NCI-H2107 (cell line): ENCODE measurements around the gene QSOX1.
"Not testable (repeated sequence)": the region's sequence is repeated elsewhere in the genome, so short reads cannot be mapped to it uniquely, and the experiment has no call there.

Experiments used
- DNase-seq: peaks from one replicate; lab custom pipeline; 2025; lab: John Stamatoyannopoulos, UW

The QSOX1 gene

DNA sequence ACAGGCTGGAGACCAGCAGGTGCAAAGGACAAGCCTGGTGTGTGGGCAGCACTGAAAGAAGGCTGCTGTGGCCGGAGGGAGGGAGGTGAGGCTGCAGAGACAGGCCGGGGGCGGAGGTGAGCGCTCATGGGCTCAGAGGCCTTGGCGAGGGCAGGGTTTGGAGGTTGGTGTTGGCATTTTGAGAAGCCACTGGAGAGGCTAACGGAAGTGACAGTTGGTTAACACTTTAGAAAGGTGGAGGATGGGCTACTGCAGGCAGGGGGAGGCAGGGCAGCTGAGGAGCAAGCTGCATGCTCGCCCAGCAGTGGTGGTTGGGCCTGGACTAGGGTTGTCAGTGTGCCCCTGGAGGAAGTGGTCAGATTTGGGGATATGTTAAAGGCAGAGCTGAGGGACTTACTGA, 37.5 kb downstream of the QSOX1 start:
- DNase-seq: no peak

DNA sequence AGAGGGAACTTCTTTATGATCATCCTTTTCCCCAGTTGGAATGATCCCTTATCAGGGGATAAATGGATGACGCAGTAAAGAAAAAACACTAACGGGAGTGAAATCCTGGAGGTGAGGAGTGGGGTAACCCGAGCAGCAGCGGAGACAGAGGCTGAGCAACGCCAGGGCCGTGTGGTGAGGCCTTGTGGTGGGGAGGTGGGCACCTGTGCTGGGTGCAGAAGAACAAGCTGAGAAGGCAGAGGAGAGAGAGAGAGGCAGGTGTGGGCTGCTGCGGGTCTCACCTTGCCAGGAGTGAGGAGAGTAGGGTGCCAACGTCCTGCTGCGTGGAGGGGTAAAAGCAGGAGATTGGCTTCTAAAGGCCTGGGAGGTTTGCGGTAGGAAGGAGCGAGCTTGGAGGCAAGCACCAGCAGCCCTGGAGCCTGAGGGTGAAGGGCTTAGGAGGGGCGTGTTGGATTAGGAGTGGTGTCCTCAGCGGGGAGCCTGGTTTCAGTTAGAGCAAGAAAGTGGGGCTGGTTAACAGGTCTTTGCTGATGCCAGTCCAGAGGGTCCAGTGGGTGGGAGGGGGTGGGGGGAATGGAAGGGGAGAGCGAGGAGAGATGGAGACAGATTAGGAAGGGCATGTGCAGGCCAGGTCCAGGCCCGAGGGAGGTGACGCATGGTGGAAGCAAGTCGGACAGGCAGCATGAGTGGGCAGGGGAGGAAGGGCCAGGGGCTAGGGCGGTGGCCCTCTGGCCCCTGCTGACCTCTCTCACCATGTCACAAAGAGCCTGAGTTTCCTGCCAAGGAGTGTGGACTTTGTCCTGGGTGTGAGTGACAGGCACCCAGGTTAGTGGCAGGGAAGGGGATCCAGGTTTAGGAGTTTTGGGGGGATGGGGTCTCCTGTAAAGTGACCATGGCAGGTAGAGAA, 38.7 kb downstream of the QSOX1 start:
- DNase-seq: no peak

DNA sequence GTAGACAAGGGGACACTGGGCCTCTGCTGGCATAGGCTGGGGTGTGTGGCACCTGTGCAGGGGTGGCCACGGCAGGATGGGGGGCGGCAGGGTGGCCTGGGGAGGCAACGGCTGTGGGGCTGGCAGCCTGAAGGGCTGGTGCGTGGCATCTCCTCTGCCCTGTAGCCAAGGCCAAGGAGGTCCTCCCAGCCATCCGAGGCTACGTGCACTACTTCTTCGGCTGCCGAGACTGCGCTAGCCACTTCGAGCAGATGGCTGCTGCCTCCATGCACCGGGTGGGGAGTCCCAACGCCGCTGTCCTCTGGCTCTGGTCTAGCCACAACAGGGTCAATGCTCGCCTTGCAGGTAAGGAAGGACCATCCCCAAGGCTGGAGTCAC, 39.4 kb downstream of the QSOX1 start:
- no peak for DNase-seq

DNA sequence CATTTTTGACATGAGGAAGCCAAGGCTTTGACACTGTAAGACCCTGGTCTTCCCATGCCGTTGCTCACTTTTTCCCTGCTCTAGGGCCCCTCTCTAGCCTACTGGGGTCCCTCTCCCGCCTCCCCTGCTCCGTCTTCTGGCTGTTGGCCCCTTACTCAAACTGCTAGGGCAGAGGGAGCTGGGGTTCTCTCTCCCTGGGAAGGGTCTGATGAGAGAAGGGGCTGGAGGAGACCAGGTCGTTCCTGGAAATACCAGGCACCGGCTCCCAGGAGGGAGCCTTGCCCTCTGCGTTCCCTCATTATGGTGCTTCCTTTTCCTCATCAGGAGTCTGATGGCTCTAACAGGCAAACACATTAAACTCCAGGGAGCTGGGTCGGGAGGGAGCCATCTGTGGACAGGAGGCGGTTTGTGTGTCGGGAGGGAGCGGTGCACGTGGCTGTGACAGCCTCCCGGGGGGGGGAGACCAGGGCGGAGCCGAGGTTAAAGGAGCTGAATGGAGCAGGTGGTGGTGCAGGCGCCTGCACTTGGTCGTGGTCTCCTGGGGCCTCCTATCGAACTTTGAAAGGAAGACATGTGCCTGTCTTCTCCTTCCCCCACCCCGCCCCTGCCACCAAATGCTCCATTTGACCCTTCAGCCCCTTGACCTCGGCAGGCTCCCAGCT, 40.0 kb downstream of the QSOX1 start:
- DNase-seq: no peak

DNA sequence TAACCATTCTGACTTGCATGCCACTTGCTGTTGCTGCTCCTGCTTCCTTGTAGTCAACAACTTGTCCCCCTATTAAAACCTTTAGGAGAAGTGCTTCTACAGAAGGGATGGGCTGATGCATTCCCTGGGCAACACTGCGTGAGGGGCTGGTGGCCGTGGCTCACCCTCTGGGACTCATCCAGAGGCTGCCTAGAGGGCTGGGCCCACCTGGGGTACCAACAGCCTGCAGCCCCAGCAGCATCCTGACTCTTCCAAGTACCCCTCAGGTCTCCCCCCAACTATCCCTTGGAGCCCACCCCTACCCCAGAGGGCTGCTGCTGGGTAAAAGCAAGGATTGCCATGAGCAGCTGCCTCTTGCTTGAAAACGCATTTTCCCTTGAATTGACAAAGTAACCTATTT, 40.7 kb downstream of the QSOX1 start:
- no peak for DNase-seq

DNA sequence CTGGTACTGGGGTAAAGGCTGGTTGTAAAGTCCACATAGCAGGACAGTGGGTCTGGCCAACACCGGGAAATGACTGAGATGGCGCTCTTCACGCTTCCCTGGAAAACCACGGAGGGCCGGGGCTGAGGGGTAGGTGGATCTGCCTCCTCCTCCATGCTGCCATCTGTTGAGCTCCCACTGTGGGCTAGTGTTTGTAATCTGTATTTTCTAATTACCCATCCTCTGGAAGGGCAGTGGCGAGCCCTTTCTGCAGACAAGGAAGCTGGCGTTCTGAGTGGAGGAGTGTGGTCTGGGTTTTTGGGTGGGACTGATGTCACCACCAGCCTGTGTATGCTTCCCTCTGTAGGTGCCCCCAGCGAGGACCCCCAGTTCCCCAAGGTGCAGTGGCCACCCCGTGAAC, 41.2 kb downstream of the QSOX1 start:
- DNase-seq: no peak

DNA sequence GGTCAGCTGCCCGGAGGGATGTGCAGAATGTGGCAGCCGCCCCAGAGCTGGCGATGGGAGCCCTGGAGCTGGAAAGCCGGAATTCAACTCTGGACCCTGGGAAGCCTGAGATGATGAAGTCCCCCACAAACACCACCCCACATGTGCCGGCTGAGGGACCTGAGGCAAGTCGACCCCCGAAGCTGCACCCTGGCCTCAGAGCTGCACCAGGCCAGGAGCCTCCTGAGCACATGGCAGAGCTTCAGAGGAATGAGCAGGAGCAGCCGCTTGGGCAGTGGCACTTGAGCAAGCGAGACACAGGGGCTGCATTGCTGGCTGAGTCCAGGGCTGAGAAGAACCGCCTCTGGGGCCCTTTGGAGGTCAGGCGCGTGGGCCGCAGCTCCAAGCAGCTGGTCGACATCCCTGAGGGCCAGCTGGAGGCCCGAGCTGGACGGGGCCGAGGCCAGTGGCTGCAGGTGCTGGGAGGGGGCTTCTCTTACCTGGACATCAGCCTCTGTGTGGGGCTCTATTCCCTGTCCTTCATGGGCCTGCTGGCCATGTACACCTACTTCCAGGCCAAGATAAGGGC, 41.9 kb downstream of the QSOX1 start:
- DNase-seq: no peak

DNA sequence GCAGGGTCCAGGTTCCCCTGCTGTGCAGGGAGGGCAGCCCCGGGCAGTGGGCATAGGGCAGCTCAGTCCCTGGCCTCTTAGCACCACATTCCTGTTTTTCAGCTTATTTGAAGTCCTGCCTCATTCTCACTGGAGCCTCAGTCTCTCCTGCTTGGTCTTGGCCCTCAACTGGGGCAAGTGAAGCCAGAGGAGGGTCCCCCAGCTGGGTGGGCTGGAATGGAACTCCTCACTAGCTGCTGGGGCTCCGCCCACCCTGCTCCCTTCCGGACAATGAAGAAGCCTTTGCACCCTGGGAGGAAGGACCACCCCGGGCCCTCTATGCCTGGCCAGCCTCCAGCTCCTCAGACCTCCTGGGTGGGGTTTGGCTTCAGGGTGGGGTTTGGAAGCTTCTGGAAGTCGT, 42.6 kb downstream of the QSOX1 start:
- no peak for DNase-seq

DNA sequence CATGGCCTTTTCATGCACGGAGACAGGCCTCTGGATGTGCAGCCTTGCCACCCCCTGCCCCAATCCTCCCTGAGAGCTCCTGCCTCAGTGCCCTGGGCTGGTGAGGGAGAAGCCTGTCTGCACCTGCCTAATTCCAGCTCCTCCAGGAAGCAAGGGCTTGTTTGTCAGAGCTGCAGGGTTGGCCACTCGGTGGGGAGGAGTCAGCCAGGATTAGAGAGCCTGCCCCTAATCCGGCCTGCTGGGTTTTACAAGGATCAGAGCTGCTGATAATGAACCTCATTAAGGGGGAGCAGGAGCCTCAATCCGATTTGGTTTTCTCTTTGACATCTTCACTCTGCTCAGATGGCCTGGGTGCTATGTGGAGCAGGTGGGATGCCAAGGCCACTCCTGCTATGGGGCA, 43.5 kb downstream of the QSOX1 start:
- no peak for DNase-seq

DNA sequence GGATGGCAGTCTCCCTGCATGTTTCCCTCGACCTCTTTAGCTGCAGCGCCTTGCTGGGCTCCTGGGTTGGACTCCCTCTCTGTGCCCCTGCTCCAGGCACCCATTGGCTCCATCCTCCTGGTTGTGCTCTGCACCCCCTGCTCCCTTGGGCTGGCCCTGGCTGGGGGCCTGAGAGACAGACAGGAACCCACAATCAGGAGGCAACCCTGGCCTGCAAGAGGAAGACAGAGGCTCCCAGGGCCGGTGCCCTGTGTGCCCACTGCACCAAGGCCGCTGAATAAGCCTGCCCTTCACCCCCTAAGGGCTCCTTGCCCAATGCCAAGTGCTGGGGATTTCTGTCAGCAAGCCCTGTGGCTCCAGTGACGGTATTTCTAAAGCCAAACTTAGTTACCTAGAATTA, 43.9 kb downstream of the QSOX1 start:
- no peak for DNase-seq

DNA sequence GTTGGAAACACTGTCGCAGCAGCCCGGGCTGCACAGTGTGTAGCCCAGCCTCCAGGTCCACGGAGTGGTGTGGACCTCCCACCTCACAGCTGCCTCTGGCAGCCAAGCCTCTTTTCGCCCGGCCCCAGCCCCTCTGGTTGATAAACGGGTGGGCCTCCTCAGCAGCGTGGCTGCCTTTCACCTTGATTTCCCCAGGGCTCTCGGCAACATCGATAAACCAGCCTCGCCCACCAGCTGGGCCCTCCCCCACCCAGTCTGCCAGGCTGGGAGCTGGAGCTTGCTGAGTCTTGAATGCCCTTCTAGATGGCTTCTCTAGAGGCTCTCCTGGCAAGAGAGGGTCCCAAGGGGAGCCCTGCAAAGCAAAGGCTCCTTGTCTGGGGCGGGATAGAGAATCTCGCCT, 44.3 kb downstream of the QSOX1 start:
- no peak for DNase-seq

DNA sequence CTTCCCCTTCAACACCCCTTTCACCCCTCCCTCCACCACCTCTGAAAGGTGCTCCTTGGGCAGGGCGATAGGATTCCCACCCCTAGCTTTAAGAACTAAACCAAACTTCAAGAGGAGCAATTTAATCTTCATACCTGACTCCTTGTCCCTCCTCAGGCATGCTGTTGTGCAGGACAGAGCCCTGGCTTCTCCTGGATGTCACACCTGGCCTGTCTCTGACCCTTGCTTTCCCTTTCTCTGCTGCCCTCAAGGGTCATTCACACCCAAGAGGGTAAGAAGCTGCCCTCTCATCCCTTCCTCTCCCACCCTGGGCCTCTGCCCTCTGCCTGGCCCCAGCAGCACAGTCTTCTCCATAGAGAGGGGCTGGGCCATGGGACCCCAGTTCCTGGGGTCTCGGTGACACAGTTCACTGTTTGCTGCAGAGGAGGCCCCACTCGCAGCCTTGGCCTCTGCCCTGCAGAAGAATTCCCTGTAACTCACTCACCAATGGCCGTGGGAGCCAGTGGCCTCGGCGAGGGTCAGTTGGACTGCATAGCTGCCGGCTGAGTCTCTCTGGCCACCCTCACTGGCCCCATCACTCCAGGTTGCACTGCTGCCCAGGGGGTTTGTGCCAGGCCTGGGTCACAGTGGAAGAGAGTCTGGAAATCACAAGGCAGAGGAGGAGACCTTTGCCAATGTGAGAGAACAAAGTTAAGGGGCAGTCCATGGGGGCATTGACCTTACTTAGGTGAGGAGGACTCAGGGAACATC, 47.0 kb downstream of the QSOX1 start:
- DNase-seq: no peak

DNA sequence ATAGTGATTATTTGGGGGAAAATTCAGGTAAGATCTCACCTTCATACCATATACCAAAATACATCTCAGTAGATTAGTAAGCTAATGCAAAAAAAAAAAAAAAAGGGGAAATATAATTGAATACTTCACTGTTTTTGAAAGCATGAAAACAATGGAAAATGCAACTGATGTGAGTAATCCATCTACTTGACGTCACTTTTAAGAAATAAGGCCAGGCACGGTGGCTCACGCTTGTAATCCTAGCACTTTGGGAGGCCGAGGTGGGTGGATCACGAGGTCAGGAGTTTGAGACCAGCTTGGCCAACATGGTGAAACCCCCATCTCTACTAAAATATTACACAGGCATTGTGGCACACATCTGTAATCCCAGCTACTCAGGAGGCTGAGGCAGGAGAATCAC, 47.9 kb downstream of the QSOX1 start:
- DNase-seq: not testable (repeated sequence)

DNA sequence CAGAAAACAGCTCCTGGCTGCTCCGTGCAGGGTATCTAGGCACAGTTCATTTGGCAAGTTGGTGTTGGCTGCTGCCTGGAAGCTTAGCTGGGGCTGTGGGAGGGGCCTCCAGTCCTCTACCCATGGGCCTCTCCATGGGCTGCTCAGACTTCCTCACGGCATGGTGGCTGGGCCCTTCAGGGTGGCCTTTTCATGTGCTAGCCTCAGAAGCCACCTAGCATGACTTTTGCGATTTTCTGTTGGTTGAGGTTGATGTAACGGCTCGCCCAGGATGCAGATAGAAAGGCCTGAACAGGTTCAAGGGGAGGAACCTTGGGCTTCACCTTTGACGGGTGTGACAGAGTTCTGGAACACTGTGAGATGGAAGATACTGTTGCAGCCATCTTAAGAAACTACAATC, 49.6 kb downstream of the QSOX1 start:
- DNase-seq: no peak

DNA sequence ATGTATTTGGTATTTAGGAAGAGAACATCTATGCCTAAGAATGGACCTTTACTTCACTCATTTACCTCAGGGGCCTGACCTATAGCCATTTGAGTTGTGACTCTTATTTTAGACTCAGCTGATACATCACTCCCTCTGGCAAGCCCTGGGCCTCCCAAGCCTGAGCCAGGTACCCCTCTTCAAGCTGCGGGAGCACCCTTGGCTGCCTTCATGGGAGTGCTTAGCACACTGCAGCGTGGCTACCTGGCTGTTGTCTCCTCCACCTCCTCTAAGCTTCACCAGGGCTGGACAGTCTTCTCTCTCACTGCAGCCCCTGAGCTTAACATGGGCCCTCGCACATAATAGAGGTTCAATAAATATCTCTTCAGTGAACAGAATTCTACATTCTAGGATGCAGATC, 51.9 kb downstream of the QSOX1 start:
- DNase-seq: no peak

DNA sequence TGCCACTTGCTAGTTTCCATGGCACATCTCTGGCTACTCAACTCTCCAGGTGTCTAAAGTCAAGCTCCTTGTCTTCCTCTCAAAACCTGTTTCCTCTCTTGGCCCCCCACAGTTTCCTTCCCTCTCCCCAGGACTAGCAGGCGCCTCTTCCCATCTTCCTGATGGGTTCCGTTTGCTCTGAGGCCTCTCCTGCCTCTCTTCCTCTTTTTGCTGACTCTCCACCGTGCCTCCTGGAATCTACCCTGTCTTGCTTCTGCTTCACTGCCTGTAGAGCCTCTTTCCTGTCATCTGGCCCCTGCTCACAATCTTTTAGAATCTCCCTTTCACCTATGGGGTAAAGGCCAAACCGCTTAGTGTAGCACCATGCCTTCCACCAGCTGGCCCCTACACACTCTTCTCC, 53.6 kb downstream of the QSOX1 start:
- no peak for DNase-seq

DNA sequence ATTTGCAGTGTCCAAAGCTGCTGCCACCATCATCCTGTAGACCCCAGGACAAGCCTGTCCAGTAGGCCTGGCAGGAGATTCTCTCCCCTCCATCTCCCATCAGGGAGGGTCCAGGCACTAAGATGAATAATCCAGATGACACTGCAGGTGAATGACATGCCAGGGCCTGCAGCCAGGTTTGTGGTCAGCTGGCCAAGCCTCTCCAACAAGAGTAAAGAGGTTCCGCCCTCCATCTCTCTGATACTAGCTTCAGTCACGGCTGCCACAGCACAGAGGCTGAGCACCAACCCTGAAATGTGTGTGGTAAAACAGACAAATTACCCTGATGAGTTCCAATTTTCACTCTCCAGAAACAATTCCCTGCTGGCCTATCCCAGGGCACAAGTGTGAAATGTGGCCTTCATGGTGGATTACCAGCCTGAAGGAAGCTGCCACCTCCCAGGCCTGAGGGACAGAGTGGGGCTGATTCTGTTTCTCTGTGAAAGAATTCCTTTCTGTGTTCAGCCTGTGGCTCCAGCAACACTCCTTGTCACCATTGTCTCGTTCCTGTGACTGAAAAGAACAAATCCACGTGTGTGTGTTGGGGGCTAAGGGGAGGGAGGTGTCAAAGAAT, 55.4 kb downstream of the QSOX1 start:
- DNase-seq: no peak

DNA sequence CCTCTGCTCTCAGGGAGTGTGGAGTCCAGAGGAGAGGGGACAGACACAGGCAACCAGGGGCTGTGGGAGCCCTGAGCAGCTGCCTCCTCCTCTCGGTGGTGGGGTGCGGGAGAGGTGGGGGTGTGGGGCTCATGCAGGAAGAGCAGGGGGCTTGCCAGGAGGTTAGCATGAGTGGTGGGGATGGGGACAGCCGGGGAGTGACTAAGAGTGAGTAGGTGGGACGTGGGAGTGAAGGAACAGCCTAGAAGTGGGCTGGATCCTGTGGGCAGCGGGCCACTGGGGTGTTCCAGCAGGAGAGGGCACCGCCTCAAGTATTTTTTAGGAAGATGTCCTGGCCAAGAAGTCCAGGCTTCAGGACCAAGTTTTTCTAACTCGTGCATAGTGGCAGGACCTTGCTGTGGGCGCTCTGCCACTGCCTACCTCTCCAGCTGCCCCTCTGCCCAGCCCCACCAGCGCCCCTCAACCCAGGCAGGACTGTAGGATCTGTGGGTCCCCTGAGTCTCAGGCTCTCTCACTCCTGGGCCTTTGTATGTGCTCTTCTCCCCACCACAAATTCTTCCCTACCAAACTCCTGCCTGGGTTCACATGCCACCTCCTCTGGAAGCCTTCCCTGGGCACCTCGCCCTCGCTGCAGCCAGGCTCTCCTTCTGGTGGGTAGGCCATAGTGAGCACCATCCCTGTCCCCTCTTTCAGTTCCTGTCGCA, 56.6 kb downstream of the QSOX1 start:
- DNase-seq: no peak

DNA sequence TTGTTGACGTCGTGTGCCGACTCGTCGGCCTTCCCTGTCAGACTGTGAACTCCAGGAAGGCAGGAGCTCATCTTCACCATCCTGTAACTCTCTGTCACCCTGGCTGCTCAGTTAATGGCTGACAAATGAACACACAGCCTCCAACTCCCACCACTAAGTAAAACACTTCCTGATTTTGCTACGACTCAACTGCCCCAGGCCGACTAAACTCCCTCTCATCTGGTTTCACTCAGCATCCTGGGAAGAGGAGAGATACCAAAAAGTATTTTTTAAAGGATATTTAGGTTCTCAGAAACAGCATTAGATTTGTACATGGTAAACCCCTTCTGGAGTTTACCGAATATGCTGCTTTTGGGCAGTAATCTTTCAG, 57.2 kb downstream of the QSOX1 start:
- no peak for DNase-seq

DNA sequence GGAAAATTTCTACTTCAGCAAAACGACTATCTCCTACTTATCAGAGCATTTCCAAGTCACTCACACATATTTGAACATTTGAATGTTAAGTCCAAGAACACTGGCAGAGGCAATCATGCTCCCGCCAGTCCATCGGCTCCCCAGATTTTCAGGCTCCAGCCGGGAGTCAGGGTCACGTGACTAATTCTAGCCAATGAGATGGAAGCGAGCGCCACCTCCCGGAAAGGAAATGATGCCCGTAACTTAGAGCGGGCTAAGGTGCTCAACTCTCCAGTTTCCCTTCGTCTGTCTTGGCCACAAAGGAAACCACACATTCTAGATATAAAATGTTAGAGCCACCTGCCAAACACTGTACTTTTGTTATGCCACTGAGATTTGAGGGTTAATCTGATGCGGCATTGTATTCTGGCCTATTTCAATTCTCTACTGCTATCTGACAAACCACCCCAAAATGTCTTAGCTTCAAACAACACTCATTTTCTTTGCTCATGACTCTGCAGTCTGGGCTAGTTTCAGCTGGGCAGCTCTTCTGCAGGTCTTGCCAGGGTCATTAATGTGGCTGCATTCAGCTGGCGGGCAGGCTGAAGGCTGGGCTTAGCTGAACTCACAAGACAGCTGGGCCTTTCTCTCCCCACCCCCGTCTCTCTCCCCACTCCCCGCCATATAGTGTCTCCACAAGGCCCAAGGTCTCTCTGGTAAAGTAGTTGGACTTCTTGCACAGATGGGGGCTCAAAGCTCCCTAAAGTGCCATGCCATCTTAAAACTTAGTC, 58.9 kb downstream of the QSOX1 start:
- DNase-seq: no peak
